Measurements from ENCODE around the gene DDX17. TPM values are rescaled to one million over a fixed set of nuclear protein-coding genes. Genes with fewer than 3 reads are reported as not detected.

DDX17 gene
- 630 and 723 TPM in 2 replicates for total RNA-seq (2014; rRNA removed; shearing (Covaris generic))

GRCh38 chr22:38506118-38506962 is at the start of gene DDX17:
Gene DDX17, minus strand, starts transcription at chr22:38506311.
- peak; percentile 91 for DNase-seq (ENCODE audit: low spot score)

DNA sequence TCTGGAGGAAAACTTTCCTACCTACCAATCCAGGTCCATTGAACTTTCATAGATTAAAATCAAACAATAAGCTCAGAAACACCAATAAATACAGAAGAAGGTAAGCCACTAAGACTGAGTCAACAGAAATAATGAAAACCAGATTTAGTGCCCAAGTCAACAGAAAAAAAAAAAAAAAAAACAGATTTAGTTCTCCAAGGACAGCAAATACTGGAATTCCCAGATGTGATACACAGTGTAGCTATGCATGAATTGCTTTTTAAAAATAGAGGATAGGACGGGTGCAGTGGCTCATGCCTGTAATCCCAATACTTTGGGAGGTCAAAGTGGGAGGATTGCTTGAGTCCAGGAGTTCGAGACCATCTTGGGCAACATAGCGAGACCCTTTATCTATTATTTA is 48.2 kb upstream of the DDX17 start:
- DNase-seq (ENCODE audit: low spot score), result no peak

DNA sequence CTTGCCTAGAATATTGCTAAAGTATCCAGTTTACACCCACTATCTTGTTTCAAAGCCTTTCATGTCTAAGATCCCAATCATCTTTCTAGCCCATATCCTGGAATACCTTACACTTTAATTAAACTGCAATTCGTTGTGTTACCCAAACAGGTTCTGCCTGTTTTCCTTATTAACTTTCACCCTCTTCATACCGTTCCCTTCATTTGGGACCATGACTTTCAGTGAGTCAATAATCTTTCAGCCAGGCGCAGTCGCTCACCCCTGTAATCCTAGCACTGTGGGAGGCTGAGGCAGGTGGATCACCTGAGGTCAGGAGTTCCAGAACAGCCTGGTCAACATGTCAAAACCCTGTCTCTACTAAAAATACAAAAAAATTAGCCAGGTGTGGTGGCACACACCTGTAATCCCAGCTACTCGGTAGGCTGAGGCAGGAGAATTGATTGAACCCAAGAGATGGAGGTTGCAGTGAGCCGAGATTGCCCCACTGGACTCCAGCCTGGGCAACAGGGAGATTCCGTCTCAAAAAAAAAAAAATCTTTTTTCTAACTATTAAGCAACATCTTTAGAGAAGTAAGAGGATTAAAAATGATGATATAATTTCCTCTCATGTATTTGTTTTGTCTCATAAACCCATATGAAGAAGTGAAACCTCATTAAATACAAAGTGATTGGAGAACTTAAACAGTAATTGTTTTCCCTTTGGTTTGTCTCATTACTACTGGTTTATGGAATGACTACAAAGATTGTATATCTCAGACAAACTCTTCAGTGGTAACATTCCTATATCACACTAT is 43.2 kb upstream of the DDX17 start:
- DNase-seq (ENCODE audit: low spot score), result peak; percentile 66

DNA sequence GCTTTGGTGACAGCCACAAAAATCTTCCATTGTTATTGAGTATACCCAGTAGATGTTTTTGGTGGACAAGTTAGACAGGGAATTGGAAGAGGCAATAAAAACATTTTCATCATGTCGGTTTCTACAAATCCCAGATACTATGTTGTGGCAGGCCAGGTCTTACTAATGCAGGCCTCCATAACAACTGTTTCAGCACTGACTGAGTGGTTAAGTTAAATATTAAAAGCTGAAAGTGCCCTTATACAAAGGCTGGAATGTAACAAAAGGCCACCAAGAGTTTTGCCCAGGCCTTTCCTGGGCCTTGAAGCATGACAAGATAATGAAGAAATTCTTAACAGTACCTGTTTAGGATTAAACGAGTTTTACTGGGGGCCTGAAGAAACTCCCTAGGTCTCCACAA is 34.6 kb upstream of the DDX17 start:
- no peak for DNase-seq (ENCODE audit: low spot score)

- no peak for DNase-seq (ENCODE audit: low spot score)
Measured at GRCh38 chr22:38531251-38531938, 25.3 kb upstream of the DDX17 start.

DNA sequence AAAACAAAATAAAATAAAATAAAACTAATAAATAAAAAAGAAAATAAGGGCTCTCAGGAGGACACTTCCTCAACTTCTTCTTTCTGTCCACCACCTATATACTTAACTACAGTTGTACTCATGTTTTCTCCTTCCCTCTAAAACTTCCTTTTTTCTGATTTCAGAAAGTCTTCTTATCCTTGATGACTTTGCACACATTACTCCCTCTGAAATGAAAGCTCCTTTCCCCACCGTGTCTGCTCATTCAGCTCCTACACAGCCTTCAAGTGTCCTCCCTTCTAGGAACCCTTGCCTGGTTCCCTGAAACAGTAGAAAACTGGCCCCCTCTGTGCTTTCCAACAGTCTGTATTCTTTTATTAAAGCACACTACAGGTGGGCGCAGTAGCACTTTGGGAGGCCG is 18.3 kb upstream of the DDX17 start:
- no peak for DNase-seq (ENCODE audit: low spot score)

GRCh38 chr22:38523479-38523878 is 17.4 kb upstream of the DDX17 start:
- DNase-seq (ENCODE audit: low spot score), result no peak

DNA sequence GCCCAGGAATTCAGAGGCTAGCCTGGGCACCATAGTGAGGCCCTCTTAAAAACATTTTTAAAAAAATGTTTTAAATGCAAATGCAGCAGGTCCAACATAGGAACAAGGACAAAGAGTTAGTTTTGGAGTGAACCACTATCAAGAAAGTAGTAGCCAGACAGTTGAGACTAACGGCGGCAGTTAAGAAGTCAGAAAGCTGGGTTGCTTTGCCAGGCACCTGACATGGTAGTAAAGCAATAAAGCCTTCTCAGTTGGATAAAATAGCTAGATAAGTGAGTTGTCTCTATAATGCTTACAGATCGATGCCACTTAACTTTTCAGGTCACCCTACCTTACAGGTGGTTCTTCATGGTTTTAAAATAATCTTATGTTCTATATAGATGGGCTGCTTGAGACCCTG is 16.9 kb upstream of the DDX17 start:
- DNase-seq (ENCODE audit: low spot score), result no peak

GRCh38 chr22:38519453-38520250 is 13.5 kb upstream of the DDX17 start:
- DNase-seq (ENCODE audit: low spot score), result no peak

DNA sequence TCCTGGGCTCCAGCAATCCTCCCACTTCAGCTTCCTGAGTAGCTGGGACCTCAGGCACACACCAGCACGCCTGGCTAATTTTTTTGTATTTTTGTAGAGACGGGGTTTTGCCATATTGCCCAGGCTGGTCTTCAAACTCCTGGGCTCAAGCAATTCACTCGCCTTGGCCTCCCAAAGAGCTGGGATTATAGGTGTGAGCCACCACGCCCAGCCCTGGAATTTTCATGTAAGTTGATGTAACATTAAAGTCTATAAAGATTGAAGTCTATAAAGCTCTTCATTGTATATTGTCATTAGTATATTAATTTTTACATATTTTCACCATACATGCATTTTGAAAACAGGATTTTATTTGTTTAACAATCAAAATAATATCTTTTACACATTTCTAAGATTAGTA is 12.5 kb upstream of the DDX17 start:
- no peak for DNase-seq (ENCODE audit: low spot score)

- no peak for DNase-seq (ENCODE audit: low spot score)
Measured at GRCh38 chr22:38513063-38513462, 7.0 kb upstream of the DDX17 start.

DNA sequence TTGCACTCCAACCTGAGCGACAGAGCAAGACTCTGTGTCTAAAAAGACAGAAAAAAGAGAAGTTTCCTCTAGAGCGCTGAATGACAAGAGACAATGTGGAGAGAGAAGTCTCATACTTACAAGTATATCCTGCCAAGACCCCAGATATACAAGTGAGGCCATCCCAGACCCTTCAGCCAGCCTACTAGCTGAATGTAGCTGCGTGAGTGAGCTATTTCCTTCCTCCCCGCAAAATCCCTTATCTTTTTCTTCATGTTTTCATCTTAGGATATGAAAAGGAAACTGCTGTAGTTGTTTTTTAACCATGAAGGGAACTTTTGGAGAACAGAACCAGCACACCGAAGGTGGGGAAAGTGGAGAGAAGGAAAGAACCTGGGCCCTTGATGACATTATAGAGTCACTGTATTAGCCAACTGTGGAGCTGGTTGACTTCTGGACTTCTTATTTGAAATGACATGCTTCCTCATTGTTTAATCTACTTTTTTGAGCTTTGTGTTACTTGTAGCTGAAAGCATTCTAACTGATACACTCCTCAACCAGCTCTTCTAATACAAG is 4.4 kb upstream of the DDX17 start:
- no peak for DNase-seq (ENCODE audit: low spot score)

DNA sequence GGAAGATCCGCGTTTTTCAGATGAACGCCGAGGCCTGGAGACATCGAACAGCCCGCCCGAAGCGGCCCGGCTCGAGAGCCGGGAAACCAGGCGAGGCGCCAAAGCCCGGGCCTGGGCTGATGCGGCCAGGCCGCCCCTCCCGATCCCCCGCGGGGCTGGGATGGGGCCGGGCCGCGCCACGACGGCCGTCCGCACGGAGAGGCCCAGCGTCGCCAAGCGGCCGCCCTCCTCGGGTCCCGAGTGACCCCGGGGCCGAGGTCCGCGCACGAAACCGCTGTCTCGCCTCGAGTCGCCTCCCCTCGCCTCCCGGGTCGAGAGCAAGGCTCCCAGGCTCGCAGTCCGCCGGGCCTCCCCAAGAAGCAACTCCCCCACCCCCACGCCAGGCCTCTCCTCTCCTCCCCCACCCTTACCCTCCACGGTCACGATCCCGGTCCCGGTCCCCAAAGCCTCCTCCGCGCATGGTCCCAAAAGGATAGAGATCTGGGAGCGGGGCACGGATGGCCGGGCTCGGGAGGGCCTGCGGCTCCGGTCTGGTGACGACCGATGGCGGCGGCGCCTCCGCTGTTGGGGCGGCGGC is 482 bp downstream of the DDX17 start:
- peak; percentile 51 for DNase-seq (ENCODE audit: low spot score)

DNA sequence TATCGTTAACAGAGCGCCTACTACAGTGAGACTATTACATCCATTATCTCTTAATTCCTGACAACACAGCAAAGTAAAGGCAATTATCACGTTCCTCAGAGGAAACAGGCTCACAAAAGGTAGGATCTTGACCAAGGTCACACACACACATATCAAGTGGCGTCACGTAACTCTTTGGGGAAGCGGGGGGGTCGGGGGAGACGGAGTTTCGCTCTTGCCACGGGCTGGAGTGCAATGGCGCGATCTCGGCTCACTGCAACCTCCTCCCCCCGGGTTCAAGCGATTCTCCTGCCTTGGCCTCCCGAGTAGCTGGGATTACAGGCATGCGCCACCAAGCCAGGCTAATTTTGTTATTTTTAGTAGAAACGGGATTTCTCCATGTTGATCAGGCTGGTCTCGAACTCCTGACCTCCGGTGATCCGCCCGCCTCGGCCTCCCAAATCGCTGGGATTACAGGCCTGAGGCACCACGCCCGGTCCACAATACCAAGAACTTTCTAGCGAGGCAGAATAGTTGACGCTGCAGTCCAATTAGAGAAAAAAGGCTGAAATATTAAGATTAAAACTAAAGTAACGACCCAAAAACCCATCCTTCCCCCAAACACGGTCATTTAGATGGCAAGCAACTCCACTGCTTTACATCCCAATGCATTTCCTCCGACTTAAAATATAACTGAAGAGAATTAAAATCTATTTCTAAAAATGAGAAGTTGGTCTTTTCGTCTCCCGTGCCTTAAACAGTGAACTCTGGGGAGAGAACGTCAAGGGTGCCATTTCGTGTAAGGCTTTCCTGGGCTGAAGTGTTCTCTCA is 1.2 kb downstream of the DDX17 start:
- no peak for DNase-seq (ENCODE audit: low spot score)

- no peak for DNase-seq (ENCODE audit: low spot score)
Measured at GRCh38 chr22:38503021-38503420, 3.1 kb downstream of the DDX17 start.

DNA sequence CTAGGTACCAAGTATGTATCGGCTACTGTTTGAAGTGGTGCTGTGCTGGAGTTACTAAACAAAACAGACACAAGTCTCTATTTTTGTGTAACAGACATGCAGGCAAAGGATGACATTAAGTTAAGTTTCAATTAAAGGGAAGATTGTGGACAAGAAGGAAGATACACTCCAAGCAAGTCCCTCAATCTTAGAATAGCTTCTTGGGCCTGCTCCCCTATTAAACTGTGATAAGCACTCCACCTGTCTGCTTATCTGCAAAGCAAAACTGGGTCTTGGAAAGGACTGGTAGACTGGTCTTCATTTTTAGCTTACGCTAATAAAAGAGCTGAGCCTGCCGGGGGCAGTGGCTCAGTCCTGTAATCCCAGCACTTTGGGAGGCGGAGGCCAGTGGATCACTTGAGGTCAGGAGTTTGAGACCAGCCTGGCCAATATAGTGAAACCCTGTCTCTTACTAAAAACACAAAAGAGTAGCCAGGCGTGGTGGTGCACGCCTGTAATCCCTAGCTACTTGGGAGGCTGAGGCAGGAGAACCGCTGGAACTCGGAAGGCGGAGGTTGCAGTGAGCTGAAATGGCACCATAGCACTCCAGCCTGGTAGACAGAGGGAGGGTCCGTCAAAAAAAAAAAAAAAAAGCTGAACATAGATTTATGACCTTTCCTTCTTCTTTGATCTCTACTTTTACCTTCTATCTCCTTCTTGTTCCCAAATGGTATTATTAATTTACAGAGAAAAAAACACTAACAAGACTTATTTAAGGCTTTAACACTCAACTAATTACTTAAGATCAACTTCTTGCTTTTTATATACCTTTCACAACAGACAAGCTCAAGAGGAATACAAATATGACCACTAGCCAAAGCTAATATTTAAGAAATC is 4.1 kb downstream of the DDX17 start:
- no peak for DNase-seq (ENCODE audit: low spot score)

DNA sequence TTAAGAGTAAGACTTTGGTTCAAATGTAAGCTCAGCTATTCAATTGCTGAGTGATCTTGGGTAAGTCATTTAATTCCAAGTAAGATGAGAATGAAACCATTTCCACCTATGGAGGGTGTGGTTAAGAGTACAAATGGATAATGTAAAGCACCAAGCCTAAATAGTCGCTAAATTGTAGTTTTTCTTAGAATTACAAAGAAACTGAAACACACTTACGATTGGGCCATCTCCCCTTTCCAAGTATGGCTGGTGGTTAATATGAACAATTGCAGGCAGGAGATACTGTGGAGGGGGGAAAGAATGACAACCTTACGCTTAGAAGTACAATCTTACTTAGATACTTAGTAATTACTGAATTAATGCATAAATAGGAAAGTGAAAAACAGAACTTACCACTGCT is 8.2 kb downstream of the DDX17 start:
- DNase-seq (ENCODE audit: low spot score), result no peak

DNA sequence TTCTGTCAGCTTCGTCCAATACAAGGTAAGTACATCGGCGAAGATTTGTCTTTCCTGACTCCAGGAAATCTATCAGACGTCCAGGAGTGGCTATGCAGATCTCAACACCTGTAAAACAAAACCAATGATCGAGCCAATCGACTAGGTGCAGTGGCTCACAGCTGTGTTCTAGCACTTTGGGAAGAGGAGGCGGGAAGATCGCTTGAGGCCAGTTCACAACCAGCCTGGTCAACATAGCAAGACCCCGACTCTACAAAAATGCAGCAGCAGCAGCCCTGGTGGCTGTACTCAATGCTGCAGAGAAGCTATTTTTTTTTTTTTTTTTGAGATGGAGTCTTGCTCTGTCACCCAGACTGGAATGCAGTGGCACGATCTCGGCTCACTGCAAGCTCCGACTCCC is 11.2 kb downstream of the DDX17 start:
- no peak for DNase-seq (ENCODE audit: low spot score)

DNA sequence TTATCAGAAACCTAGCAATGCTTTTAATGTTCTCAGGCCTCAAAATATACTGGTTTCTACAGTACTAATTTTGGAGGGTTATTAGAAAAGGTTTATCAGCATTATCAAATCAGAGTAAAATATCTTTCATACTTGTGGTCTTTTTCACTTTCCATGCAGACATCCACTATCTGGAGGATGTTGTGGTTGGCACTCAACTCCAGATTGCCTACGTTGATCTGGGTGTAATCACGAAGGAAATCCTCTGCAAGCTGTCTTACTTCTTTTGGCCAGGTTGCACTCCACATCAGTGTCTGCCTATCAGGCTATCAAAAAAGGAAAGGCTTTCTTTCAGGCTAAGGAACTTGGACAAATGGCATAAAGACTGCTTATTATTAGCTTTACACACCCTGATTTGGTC is 11.6 kb downstream of the DDX17 start:
- DNase-seq (ENCODE audit: low spot score), result no peak
